OCI-LY1 (cell line): ENCODE measurements around the gene ARMC7.
A peak's percentile ranks its signal among the peaks of the same experiment; 100 is the strongest.

Experiments used
- H2AFZ ChIP-seq: fragments of 200-600 bp; sonication (generic), shearing (Covaris generic); 2 replicates; pipeline ENCODE4 v1.6.0; 2014; ENCODE audit warnings: antibody characterized with exemption, mild to moderate bottlenecking, low read length
- H3F3A ChIP-seq: fragments of 200-600 bp; sonication (generic), shearing (Covaris generic); 2 replicates; pipeline ENCODE4 v1.6.0; 2014; ENCODE audit warnings: mild to moderate bottlenecking, antibody characterized with exemption, low read length, moderate library complexity; ENCODE audit not compliant: insufficient read depth
- H3K27ac ChIP-seq: fragments of 200-600 bp; sonication (generic); 2 replicates; pipeline ENCODE4 v1.5.1; 2014; ENCODE audit warnings: low read length, mixed run types, mild to moderate bottlenecking, low read depth; ENCODE audit not compliant: poor library complexity, severe bottlenecking
- H3K27me3 ChIP-seq: fragments of 200-600 bp; sonication (generic); 2 replicates; pipeline ENCODE4 v1.6.0; 2014; ENCODE audit warnings: antibody characterized with exemption, mild to moderate bottlenecking, low read length, moderate library complexity; ENCODE audit not compliant: insufficient read depth
- H3K36me3 ChIP-seq: fragments of 200-600 bp; sonication (generic); 2 replicates; pipeline ENCODE4 v1.6.1; 2014; ENCODE audit warnings: mild to moderate bottlenecking, antibody characterized with exemption, low read length, moderate library complexity, mixed read lengths; ENCODE audit not compliant: insufficient read depth
- H3K4me1 ChIP-seq: fragments of 200-600 bp; sonication (generic); 2 replicates; pipeline ENCODE4 v1.5.1; 2014; ENCODE audit warnings: mild to moderate bottlenecking, low read length, moderate library complexity; ENCODE audit not compliant: insufficient read depth, severe bottlenecking
- H3K4me2 ChIP-seq: fragments of 200-600 bp; sonication (generic), shearing (Covaris generic); 2 replicates; pipeline ENCODE4 v1.6.1; 2014; ENCODE audit warnings: low read length
- H3K4me3 ChIP-seq: fragments of 200-600 bp; sonication (generic); 2 replicates; pipeline ENCODE4 v1.5.1; 2014; ENCODE audit warnings: low read length, low read depth, mild to moderate bottlenecking, mixed read lengths; ENCODE audit not compliant: poor library complexity, severe bottlenecking
- H3K79me2 ChIP-seq: fragments of 200-600 bp; shearing (Covaris generic); 2 replicates; pipeline ENCODE4 v1.6.1; 2016; ENCODE audit warnings: mixed run types, low read length, mixed read lengths; ENCODE audit not compliant: insufficient read depth
- H3K9ac ChIP-seq: fragments of 200-600 bp; sonication (generic), shearing (Covaris generic); 2 replicates; pipeline ENCODE4 v1.6.1; 2014; ENCODE audit warnings: mild to moderate bottlenecking, low read length, mixed read lengths
- H3K9me2 ChIP-seq: fragments of 200-600 bp; sonication (generic), shearing (Covaris generic); 2 replicates; pipeline ENCODE4 v1.6.1; 2014; ENCODE audit warnings: low read depth, mild to moderate bottlenecking, low read length, mixed read lengths
- H3K9me3 ChIP-seq: fragments of 200-600 bp; shearing (Covaris generic); 2 replicates; pipeline ENCODE4 v1.6.1; 2014; ENCODE audit warnings: low read length, mixed read lengths
- H4K20me1 ChIP-seq: fragments of 200-600 bp; sonication (generic), shearing (Covaris generic); 2 replicates; pipeline ENCODE4 v1.6.0; 2016; ENCODE audit warnings: mild to moderate bottlenecking, low read length; ENCODE audit not compliant: insufficient read depth
- EZH2 ChIP-seq: fragments of 200-600 bp; sonication (generic), shearing (Covaris generic); IDR thresholded peaks from 2 replicates; pipeline ENCODE4 v1.8.0; 2017; ENCODE audit warnings: borderline replicate concordance, mixed run types, mild to moderate bottlenecking, antibody characterized with exemption, low read length, moderate library complexity, mixed read lengths
- TF ChIP-seq, protein P1 (sequence below): fragments of 200-600 bp; sonication (generic), shearing (Covaris generic); IDR thresholded peaks from 2 replicates; pipeline ENCODE4 v1.5.1; 2017; ENCODE audit warnings: mild to moderate bottlenecking, antibody characterized with exemption, low read length, moderate library complexity, mixed read lengths

ARMC7 gene

DNA sequence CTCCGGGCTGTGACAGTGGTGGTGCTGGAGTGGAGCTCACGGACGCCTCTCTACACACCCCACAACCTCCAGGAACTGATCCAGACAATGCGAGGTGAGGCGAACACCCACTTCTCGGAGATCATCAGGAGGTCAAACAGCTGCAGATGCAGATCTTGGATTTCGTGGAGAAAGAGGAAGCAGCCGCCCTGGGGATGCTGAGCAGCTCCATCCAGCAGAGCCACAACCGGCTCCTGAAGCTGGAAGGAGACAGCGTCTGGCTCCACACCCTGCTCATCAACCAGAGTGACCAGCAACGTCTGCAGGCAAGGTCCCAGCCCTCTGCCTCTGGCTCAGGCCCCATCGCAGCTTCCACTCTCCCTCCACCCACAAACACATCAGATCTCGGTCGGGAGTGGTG, 35.2 kb upstream of the ARMC7 start:
- H3K9ac ChIP-seq: no peak overlapping the region
- H3K9me2 ChIP-seq: no peaks in the 10 kb centered on the region
- H3F3A ChIP-seq: no peaks in the 10 kb centered on the region
- no peak overlapping the region for H2AFZ ChIP-seq
- no peak for TF ChIP-seq EZH2
- TF ChIP-seq, protein P1, sequence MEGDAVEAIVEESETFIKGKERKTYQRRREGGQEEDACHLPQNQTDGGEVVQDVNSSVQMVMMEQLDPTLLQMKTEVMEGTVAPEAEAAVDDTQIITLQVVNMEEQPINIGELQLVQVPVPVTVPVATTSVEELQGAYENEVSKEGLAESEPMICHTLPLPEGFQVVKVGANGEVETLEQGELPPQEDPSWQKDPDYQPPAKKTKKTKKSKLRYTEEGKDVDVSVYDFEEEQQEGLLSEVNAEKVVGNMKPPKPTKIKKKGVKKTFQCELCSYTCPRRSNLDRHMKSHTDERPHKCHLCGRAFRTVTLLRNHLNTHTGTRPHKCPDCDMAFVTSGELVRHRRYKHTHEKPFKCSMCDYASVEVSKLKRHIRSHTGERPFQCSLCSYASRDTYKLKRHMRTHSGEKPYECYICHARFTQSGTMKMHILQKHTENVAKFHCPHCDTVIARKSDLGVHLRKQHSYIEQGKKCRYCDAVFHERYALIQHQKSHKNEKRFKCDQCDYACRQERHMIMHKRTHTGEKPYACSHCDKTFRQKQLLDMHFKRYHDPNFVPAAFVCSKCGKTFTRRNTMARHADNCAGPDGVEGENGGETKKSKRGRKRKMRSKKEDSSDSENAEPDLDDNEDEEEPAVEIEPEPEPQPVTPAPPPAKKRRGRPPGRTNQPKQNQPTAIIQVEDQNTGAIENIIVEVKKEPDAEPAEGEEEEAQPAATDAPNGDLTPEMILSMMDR: no peak
- no peak overlapping the region for H3K4me3 ChIP-seq
- no peak overlapping the region for H3K27ac ChIP-seq
- H3K4me2 ChIP-seq: no peak overlapping the region
- no peaks in the 10 kb centered on the region for H3K9me3 ChIP-seq
- H3K79me2 ChIP-seq: no peaks in the 10 kb centered on the region
- H3K36me3 ChIP-seq: no peaks in the 10 kb centered on the region
- H3K27me3 ChIP-seq: 0 out of 2 replicates have a peak, but pooled peaks cover 11% of the 10 kb centered on the region
- peaks cover 13% of the 10 kb centered on the region for H3K4me1 ChIP-seq
- H4K20me1 ChIP-seq: no peaks in the 10 kb centered on the region

DNA sequence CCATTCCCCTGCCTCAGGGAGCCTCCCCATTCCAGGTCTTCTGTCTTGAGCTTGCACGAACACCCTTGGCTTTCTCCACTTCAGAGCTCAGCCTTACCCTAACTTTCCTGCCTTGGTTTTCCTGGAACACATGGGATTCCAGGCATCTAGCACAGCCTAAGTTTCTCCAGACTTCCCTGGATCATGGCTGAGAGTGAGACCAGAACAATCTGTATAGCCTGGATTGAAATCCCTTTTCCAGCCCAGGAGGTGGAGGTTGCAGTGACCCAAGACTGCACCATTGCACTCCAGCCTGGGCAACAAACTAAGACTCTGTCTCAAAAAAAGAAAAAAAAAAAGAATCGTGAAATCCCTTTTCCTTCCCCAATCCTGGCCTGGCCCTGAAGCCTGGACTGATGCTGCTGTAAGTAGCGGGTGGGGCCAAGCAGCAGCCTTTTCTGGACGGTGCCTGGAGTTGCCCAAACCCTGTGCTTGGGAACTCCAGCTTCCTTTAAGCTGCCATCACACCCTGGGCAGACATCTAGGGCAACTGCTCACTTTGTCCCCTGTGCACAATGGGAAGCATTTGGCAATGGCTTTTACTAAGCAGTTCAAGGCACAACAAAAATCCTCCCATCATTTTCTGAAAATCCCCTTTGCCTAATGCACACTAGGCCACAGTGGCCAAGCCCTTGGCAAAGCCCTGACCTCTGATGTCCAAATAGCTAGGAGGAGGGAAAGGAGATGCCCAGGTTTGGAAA, 34.0 kb upstream of the ARMC7 start:
- H3K9me2 ChIP-seq: no peaks in the 10 kb centered on the region
- no peaks in the 10 kb centered on the region for H4K20me1 ChIP-seq
- 0 out of 2 replicates have a peak, but pooled peaks cover 11% of the 10 kb centered on the region for H3K27me3 ChIP-seq

DNA sequence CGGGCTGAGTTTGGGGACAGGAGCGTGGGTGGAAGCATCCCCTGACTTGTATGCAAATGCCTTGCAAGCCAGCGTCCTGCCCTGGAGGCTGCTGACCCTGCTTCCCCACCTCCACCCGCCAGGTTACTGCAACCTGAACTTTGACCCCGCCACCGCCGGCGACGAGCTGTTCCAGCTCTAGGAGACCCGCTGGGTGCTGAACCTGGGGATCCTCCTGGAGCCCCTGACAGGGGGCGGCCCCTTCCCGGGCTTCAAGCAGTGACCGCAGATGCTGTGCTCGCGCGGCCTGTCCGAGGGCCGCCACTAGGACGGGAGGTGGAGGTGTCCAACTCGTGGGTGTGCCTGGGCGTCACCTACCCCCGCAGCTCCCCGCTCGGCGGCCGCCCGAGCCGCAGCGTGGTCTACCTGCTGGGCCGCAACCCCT, 32.7 kb upstream of the ARMC7 start:
- Histone ChIP-seq H3K4me3 (peak overlapping the region; percentile 53), H3K9ac (peak overlapping the region; percentile 57; the same call in 1 of the 2 replicates), H3K4me2 (peak overlapping the region; percentile 76), H3K9me3 (no peaks in the 10 kb centered on the region), H3F3A (no peaks in the 10 kb centered on the region), H3K36me3 (no peaks in the 10 kb centered on the region), H3K4me1 (peaks cover 13% of the 10 kb centered on the region), H3K27ac (no peak overlapping the region), H3K9me2 (no peaks in the 10 kb centered on the region), H3K79me2 (no peaks in the 10 kb centered on the region), H3K27me3 (0 out of 2 replicates have a peak, but pooled peaks cover 11% of the 10 kb centered on the region), H2AFZ (no peak overlapping the region), H4K20me1 (no peaks in the 10 kb centered on the region)
- no peak for TF ChIP-seq EZH2
- TF ChIP-seq, protein P1: no peak

More for the DNA sequence above, 34.0 kb upstream of the ARMC7 start:
- Histone ChIP-seq H3K4me1 (peaks cover 13% of the 10 kb centered on the region), H3K9ac (no peak overlapping the region), H2AFZ (no peak overlapping the region), H3K4me3 (no peak overlapping the region), H3K79me2 (no peaks in the 10 kb centered on the region), H3F3A (no peaks in the 10 kb centered on the region), H3K27ac (no peak overlapping the region), H3K4me2 (no peak overlapping the region), H3K9me3 (no peaks in the 10 kb centered on the region), H3K36me3 (no peaks in the 10 kb centered on the region)
- no peak for TF ChIP-seq EZH2
- TF ChIP-seq, protein P1: no peak
